Measurements from ENCODE around the gene CALCOCO1.

Gene CALCOCO1

GRCh38 chr12:53676656-53677015 lies 50.6 kb downstream of the CALCOCO1 start:
- TF ChIP-seq CTCF (IDR thresholded peaks at IDR 0.05; ENCODE audit: control extremely low read depth, extremely low read depth, low read depth, missing control alignments), result no peak
- CTCF ChIA-PET, result interaction anchor here (0.7 to 11.4 kb wide), 26 partner anchors 9 to 355 kb away, joined by 3 to 213 read pairs (median 6); partner anchors contain the start of genes AAAS, ATF7 and CISTR
- DNase-seq (ENCODE audit: extremely low spot score), result peak; percentile 44
- POLR2A ChIA-PET, result interaction anchor here (0.6 kb wide), 1 partner anchor 18 kb away, joined by 3 read pairs; no protein-coding TSS in a partner anchor

GRCh38 chr12:53675701-53676607 lies 51.3 kb downstream of the CALCOCO1 start, which contains the start of gene ATP5MC2:
Gene ATP5MC2, minus strand, starts transcription at chr12:53676083. Its CDS starts 3,469 bp downstream, at chr12:53672614.
- TF ChIP-seq CTCF (IDR thresholded peaks at IDR 0.05; ENCODE audit: control extremely low read depth, extremely low read depth, low read depth, missing control alignments), result peak; percentile 99
- POLR2A ChIA-PET, result interaction anchor here (0.6 to 1.0 kb wide), 2 partner anchors 18 to 133 kb away, joined by 3 to 6 read pairs; no protein-coding TSS in a partner anchor
- CTCF ChIA-PET, result interaction anchor here (0.6 to 11.4 kb wide), 55 partner anchors 7 to 576 kb away, joined by 3 to 213 read pairs (median 5); partner anchors contain the start of genes AAAS, ATF7, CALCOCO1 and CISTR
- peak; percentile 99 for DNase-seq (ENCODE audit: extremely low spot score)

GRCh38 chr12:53674977-53675700 lies 52.1 kb downstream of the CALCOCO1 start:
- TF ChIP-seq CTCF (IDR thresholded peaks at IDR 0.05; ENCODE audit: control extremely low read depth, extremely low read depth, low read depth, missing control alignments), result no peak
- no peak for DNase-seq (ENCODE audit: extremely low spot score)
- ChIA-PET POLR2A (interaction anchor here (0.6 to 1.0 kb wide), 2 partner anchors 95 to 132 kb away, joined by 3 to 6 read pairs; no protein-coding TSS in a partner anchor), CTCF (interaction anchor here (0.6 to 11.4 kb wide), 52 partner anchors 8 to 577 kb away, joined by 3 to 213 read pairs (median 5); partner anchors contain the start of genes AAAS, ATF7, CALCOCO1 and CISTR)

- CTCF ChIA-PET, result interaction anchor here (1.4 to 11.4 kb wide), 3 partner anchors 73 to 129 kb away, joined by 4 to 213 read pairs (median 10); no protein-coding TSS in a partner anchor
- POLR2A ChIA-PET, result no interaction called here
- no peak for DNase-seq (ENCODE audit: extremely low spot score)
- TF ChIP-seq CTCF (IDR thresholded peaks at IDR 0.05; ENCODE audit: control extremely low read depth, extremely low read depth, low read depth, missing control alignments), result no peak
Observed at GRCh38 chr12:53670971-53671370, 56.3 kb downstream of the CALCOCO1 start.

- POLR2A ChIA-PET, result no interaction called here
- no peak for TF ChIP-seq CTCF (IDR thresholded peaks at IDR 0.05; ENCODE audit: control extremely low read depth, extremely low read depth, low read depth, missing control alignments)
- no peak for DNase-seq (ENCODE audit: extremely low spot score)
- CTCF ChIA-PET, result interaction anchor here (1.2 to 11.4 kb wide), 3 partner anchors 73 to 128 kb away, joined by 3 to 213 read pairs (median 4); no protein-coding TSS in a partner anchor
Observed at GRCh38 chr12:53670308-53670707, 56.9 kb downstream of the CALCOCO1 start.

GRCh38 chr12:53667080-53667479 lies 60.2 kb downstream of the CALCOCO1 start:
- DNase-seq (ENCODE audit: extremely low spot score), result no peak
- ChIA-PET CTCF (interaction anchor here (0.8 to 2.0 kb wide), 4 partner anchors 9 to 123 kb away, joined by 3 to 11 read pairs (median 4); partner anchors contain the start of gene ATP5MC2), POLR2A (no interaction called here)
- TF ChIP-seq CTCF (IDR thresholded peaks at IDR 0.05; ENCODE audit: control extremely low read depth, extremely low read depth, low read depth, missing control alignments), result no peak

Data from GM10248 (cell line).